GM23338 (cell line): ENCODE results near the gene PAX6.

Experiments
- CREB1 ChIP-seq: fragments of 250-450 bp; sonication (Bioruptor Pico); IDR thresholded peaks from 2 replicates; pipeline ENCODE4 v1.5.0; 2020; ENCODE audit warnings: low read depth, mild to moderate bottlenecking, moderate library complexity
- EZH2 ChIP-seq: fragments of 200-600 bp; sonication (generic); IDR thresholded peaks from one replicate; pipeline ENCODE4 v1.8.0; 2017; ENCODE audit warnings: antibody characterized with exemption, mild to moderate bottlenecking, low read depth; ENCODE audit not compliant: unreplicated experiment
- EZH2phosphoT487 ChIP-seq: fragments of 200-600 bp; sonication (generic); IDR thresholded peaks from one replicate; pipeline ENCODE4 v1.8.1; 2018; ENCODE audit warnings: antibody characterized with exemption; ENCODE audit not compliant: unreplicated experiment
- JUNB ChIP-seq: IDR thresholded peaks from one replicate; pipeline ENCODE4 v1.6.1; 2016; ENCODE audit warnings: antibody characterized with exemption; ENCODE audit not compliant: unreplicated experiment
- NANOG ChIP-seq: IDR thresholded peaks from 2 replicates; pipeline ENCODE4 v1.6.1; 2016; ENCODE audit warnings: antibody characterized with exemption, borderline replicate concordance
- POLR2AphosphoS5 ChIP-seq: IDR thresholded peaks from 2 replicates; pipeline ENCODE4 v1.6.1; 2016; ENCODE audit warnings: antibody characterized with exemption, low read depth
- ZNF114 ChIP-seq: fragments of 250-450 bp; sonication (Bioruptor Pico); IDR thresholded peaks from 2 replicates; pipeline ENCODE4 v1.5.0; 2020; ENCODE audit warnings: mild to moderate bottlenecking, moderate library complexity
- ZNF331 ChIP-seq: fragments of 250-450 bp; sonication (Bioruptor Pico); IDR thresholded peaks from 2 replicates; pipeline ENCODE4 v1.5.0; 2020; ENCODE audit warnings: low read depth, mild to moderate bottlenecking, moderate library complexity
- TF ChIP-seq, protein P1 (sequence below), 2 experiments: fragments of 200-600 bp in 1 of 2; sonication (generic) in 1 of 2; conservative IDR thresholded peaks; 2 replicates each; pipeline versions ENCODE4 v1.5.1 to v1.6.1; 2016 to 2017; ENCODE audit warnings: antibody characterized with exemption in 2 of 2, low read depth in 2 of 2, mild to moderate bottlenecking in 2 of 2, moderate library complexity in 1 of 2
- TF ChIP-seq, protein P2 (sequence below): IDR thresholded peaks from 2 replicates; pipeline ENCODE4 v1.6.1; 2016; ENCODE audit warnings: antibody characterized with exemption
- TF ChIP-seq, protein P3 (sequence below): IDR thresholded peaks from one replicate; pipeline ENCODE4 v1.6.1; 2018; ENCODE audit warnings: antibody characterized with exemption; ENCODE audit not compliant: unreplicated experiment

- TF ChIP-seq, protein P1, sequence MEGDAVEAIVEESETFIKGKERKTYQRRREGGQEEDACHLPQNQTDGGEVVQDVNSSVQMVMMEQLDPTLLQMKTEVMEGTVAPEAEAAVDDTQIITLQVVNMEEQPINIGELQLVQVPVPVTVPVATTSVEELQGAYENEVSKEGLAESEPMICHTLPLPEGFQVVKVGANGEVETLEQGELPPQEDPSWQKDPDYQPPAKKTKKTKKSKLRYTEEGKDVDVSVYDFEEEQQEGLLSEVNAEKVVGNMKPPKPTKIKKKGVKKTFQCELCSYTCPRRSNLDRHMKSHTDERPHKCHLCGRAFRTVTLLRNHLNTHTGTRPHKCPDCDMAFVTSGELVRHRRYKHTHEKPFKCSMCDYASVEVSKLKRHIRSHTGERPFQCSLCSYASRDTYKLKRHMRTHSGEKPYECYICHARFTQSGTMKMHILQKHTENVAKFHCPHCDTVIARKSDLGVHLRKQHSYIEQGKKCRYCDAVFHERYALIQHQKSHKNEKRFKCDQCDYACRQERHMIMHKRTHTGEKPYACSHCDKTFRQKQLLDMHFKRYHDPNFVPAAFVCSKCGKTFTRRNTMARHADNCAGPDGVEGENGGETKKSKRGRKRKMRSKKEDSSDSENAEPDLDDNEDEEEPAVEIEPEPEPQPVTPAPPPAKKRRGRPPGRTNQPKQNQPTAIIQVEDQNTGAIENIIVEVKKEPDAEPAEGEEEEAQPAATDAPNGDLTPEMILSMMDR (conservative IDR thresholded peaks at IDR 0.05; ENCODE audit: low read depth in 2 of 2), result no peak
- TF ChIP-seq EZH2 (peak; percentile 74), POLR2AphosphoS5 (no peak), CREB1 (CRISPR knock-in tag) (no peak), ZNF114 (no peak), EZH2phosphoT487 (no peak), ZNF331 (no peak), JUNB (no peak), NANOG (no peak)
- TF ChIP-seq, protein P2, sequence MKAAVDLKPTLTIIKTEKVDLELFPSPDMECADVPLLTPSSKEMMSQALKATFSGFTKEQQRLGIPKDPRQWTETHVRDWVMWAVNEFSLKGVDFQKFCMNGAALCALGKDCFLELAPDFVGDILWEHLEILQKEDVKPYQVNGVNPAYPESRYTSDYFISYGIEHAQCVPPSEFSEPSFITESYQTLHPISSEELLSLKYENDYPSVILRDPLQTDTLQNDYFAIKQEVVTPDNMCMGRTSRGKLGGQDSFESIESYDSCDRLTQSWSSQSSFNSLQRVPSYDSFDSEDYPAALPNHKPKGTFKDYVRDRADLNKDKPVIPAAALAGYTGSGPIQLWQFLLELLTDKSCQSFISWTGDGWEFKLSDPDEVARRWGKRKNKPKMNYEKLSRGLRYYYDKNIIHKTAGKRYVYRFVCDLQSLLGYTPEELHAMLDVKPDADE, result no peak
- TF ChIP-seq, protein P3, sequence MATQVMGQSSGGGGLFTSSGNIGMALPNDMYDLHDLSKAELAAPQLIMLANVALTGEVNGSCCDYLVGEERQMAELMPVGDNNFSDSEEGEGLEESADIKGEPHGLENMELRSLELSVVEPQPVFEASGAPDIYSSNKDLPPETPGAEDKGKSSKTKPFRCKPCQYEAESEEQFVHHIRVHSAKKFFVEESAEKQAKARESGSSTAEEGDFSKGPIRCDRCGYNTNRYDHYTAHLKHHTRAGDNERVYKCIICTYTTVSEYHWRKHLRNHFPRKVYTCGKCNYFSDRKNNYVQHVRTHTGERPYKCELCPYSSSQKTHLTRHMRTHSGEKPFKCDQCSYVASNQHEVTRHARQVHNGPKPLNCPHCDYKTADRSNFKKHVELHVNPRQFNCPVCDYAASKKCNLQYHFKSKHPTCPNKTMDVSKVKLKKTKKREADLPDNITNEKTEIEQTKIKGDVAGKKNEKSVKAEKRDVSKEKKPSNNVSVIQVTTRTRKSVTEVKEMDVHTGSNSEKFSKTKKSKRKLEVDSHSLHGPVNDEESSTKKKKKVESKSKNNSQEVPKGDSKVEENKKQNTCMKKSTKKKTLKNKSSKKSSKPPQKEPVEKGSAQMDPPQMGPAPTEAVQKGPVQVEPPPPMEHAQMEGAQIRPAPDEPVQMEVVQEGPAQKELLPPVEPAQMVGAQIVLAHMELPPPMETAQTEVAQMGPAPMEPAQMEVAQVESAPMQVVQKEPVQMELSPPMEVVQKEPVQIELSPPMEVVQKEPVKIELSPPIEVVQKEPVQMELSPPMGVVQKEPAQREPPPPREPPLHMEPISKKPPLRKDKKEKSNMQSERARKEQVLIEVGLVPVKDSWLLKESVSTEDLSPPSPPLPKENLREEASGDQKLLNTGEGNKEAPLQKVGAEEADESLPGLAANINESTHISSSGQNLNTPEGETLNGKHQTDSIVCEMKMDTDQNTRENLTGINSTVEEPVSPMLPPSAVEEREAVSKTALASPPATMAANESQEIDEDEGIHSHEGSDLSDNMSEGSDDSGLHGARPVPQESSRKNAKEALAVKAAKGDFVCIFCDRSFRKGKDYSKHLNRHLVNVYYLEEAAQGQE, result no peak
These were observed 3.1 kb downstream of the PAX6 start for GRCh38 chr11:31807799-31808667.
